GM21367 (cell line): ENCODE measurements around the gene LUZP4.
"Not testable (repeated sequence)": the region's sequence is repeated elsewhere in the genome, so short reads cannot be mapped to it uniquely, and the experiment has no call there.

Experiments
- ATAC-seq: cut with Tn5 transposase; IDR thresholded peaks from one replicate; pipeline ENCODE4 v1.9.1; 2021; ENCODE audit not compliant: unreplicated experiment

LUZP4 gene

DNA sequence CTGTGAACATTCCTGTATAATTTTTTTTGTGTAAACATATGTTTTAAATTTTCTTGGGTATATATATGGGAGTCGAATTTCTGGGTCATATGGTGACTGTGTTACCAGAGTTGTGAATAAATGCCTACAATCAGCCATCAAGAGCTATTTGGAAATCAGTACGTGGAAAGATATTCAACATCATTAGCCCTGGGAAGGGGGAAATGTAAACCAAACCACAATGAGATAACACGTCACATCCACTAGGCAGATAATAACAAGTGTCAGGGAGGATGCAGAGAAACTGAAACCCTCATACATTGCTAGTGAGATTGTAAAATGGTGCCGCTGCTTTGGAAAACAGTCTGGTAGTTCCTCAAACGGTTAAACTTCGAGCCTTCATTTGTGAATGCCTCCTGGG is 43.9 kb downstream of the LUZP4 start:
- ATAC-seq: no peak

DNA sequence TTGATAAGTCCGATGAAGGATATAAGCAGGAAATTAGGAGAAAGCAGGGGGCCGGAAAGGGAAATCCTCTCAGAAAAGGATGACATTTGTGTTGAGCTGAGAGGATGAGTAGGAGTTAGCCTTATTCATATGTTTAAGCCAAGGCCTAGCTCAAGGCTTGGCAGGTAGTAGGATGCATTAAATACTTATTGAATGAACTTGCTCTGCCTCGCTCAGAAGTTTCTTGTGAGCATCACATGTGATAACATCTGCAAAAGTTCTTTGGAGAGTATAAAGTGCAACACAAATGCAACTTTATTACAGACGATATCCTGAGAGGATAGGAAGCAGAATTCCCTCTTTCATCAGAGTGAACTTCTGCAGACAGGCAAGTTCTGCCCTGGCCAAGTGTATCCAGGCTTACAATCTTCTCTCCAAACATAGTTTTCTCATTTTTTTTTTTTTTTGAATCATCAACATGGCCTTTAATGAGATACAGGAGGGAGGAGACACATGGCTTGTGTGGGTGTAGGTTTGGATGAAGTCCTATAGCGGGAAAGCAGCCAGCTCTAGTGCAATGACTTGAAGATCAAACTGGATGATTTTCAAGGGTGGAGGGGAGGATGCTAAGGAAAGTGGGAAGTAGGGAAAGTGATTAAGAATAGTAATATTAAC is 48.1 kb downstream of the LUZP4 start:
- ATAC-seq: no peak

DNA sequence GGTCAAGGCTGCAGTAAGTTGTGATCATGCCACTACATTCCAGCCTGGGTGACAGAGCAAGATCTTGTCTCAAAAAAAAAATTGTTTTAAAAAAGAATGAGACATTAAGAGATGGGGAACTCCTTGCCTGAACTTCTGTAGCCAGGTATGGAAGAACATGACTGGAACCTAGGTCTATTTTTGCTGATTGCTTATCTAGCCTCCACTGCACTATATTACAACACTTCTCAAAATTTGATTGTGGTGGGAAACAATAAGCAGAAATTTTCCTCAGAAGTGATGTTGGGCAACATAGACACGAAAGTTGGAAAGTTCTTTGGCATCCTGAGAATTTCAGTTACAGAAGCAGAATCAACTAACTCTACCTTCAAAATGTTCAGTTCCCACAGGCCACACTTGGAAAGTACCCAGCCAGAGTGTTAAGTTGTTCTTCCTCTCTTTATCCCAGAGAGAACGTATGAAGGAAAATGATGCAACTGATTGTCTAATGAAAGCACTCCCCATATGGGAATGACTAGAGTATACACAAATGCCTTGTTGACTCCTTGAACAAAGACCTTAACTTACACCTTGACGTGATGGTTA is 50.0 kb downstream of the LUZP4 start:
- no peak for ATAC-seq

DNA sequence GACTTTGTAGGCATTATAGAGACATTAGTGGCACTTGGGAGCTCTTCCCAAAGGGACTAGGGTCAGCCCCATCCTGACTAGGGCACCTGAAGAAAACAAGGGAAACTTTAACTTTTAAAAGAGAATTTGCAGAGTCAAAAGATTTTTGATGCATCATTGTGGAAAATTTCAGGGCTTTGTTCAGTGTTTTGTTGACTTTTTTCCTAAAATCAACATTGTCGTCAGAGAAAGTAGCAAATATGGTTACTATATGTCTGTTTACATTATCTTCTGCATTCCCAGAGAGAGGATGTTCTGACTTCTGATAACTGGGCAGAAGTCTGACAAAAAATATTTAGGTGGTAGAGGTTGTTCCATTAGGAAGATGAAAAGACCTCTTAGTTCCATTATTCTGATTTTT is 51.9 kb downstream of the LUZP4 start:
- ATAC-seq: no peak

DNA sequence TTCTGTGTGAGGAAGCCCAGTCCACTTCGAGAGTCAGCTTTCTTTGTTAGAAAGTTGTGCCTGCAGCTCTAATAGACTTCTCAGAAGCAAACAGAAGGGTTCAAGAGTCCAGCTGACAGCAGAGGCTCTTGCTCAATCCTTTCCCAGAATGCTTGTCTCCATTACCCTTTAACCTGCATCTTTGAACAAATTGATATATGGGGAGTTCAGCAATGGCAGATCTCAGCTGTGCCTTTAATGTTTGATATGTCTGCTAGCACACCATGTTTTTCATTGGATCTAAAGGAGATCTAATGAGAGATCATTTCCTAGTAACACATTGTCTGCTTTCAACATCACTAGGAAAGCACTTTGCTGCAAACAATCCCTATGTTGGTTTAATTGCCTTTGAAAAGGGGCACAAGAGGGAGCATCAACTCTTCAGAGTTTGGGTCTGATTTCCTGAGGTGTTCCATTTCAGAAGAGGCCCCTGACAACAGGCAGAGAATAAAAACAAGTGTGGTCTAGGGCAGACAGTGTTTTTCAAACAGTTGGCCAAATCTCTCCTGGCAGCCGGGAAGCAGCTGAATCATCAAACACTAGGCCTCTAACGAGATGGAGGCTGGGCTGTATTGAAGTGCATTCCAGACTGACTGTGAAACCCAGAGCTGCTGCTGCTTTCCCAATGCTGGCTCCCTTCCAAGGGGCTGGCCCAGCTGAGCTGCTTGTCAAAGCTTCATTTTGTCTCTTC is 55.5 kb downstream of the LUZP4 start:
- no peak for ATAC-seq

DNA sequence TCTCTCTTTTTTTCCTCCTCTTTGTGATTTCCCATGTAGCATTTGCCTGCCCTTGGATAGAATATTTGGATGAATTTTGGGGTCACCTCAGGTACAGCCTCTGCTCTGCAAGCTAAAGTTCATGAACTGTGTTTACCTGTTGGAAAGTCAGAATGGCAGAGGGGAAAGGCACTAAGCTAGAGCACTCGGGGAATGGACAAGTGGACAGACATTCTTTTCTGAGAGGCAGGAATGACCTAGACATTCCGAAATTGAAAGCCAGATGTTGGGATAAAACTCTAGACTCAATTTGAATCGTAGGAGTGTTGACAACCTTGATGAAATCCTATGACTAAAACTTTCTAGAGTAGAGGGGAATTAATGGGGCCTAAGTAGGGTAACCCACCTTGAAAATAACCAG is 56.1 kb downstream of the LUZP4 start:
- no peak for ATAC-seq

DNA sequence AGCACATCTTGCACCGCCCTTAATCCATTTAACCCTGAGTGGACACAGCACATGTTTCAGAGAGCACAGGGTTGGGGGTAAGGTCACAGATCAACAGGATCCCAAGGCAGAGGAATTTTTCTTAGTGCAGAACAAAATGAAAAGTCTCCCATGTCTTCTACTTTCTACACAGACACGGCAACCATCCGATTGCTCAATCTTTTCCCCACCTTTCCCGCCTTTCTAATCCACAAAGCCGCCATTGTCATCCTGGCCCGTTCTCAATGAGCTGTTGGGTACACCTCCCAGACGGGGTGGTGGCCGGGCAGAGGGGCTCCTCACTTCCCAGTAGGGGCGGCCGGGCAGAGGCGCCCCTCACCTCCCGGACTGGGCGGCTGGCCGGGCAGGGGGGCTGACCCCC is 57.2 kb downstream of the LUZP4 start:
- ATAC-seq: not testable (repeated sequence)

DNA sequence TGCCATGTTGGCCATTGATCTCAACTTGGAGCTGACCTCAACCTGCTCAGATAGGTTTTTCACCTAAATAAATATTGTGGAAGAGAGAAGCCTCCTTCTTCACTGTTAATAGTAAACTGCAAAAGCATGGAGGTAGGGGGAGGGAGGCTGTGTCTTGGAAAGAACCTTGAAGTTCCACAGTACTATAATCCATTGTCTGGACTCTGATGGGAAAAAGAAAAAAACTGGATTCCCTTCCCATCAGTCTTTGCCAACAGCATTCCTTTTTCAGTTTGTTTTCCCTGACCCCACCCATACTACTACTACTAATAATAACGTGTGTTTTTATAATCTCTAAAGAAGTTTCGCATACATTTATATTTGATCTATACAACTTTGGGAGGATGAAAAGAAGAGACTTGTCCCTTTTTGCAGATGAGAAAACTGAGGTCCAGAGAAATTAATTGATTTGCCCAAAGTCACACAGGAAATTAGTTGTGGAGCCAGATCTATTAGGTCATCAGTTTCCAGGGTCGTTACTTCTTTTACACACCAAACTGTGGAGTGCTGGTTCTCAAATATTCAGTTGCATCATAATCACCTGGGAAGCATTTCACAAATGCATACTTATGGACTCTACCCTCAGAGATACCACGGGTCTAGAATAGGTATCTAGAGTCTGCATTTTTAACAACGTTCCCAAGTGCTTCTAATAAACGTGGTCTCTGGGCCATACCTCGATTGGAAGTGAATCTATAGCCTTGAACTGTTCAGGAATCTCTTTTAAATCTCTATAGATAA is 59.1 kb downstream of the LUZP4 start:
- ATAC-seq: no peak

DNA sequence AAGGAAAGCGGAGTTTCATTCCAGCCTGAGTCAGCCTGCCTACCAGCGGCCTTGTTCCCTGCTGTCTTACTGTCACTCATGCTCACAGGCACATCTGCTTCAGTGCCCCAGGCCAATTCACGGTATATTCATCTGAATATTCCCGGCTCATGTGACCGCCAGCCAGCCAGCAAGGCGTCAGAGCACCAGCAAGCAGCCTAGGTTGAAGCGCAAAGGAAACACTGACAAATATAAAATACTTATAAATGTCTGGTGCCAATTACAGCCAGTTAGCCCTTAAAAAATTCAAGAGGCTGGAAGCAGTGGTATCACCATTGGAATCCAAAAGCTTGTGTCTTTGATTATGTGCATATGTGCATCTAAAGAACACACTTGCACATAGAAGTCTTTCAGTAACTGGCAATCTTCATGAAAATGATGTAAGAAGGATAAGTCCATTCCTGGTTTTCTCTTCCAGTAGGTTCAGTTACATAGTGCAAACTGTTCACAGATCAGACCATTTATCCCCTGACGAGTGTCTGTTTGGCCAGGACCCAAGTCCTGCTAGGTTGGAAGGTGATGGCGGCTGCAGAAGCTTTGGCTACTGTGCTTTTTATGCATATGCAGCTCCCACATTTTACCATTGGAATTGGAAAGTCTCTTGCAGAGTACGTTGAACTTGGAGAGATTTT is 61.3 kb downstream of the LUZP4 start:
- ATAC-seq: no peak

DNA sequence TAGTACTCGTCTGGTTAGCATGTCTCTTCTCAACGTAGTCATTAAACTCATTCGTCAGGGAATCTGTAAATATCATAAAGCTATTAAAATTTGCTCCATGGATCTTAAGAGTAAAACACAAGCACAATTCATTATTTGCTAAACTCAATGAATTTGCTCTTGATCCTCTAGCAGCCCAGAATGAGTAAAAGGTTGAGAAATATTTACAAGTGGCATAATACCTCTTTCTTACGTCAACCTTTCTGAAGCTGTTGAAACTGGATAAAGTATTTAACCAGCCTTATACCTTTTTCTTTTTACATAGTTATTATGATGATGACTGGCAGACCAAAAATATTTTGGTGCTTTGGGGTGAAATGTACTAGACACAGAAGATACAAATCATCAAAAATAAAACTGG is 66.9 kb downstream of the LUZP4 start:
- no peak for ATAC-seq
